ENCODE data around the gene ZNF507. TPM values are rescaled to one million over a fixed set of nuclear protein-coding genes. Genes with fewer than 3 reads are reported as not detected.

ZNF507 gene
- total RNA-seq, 2 experiments from 2014 or later, result 13.3 to 35.0 TPM

DNA sequence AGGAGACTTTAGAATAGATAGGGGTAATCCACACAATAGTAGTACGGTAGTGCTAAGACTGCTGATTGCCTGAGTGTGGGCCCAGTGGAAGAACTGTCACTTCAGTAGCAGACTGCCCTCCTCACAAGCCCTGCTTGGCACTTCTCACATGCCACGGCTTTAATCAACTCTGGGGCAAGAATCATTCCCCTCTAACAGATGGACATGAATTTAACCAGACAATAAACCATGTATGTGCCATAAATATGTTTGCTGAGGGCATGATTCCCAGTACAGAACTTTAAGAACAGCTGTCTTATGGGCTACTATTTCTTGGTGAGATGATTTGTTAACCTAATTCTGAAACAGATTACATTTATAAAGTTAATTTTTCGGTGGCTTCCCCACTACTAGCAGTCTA, 82.1 kb downstream of the ZNF507 start:
- POLR2A ChIA-PET, result interaction anchor here (0.6 kb wide), 1 partner anchor 17 kb away, joined by 3 read pairs; no protein-coding TSS in a partner anchor
- Histone ChIP-seq H3K4me2 (ENCODE audit: low read length) (no peak overlapping the region), H2AFZ (ENCODE audit: low read length) (no peak overlapping the region), H3K36me3 (ENCODE audit: insufficient read depth, low read length) (peaks cover 12% of the 10 kb centered on the region; the same call in 1 of the 2 replicates), H3K9me3 (ENCODE audit: low read length) (no peaks in the 10 kb centered on the region), H3K4me3 (ENCODE audit: low read depth, low read length, poor library complexity, severe bottlenecking) (no peak overlapping the region), H3K4me1 (ENCODE audit: insufficient read depth, low read length, poor library complexity, severe bottlenecking) (peaks cover 2% of the 10 kb centered on the region), H4K20me1 (ENCODE audit: insufficient read depth, low read length) (no peaks in the 10 kb centered on the region), H3K79me2 (ENCODE audit: insufficient read depth, low read depth, low read length) (no peaks in the 10 kb centered on the region), H3K9me2 (ENCODE audit: insufficient read depth, low read length) (no peaks in the 10 kb centered on the region), H3K27ac (ENCODE audit: low read depth, low read length, poor library complexity, severe bottlenecking) (no peak overlapping the region)
- intact Hi-C loops (cut with micrococcal nuclease; ENCODE audit: unreplicated experiment), result no loop called here
- TF ChIP-seq, protein P1, sequence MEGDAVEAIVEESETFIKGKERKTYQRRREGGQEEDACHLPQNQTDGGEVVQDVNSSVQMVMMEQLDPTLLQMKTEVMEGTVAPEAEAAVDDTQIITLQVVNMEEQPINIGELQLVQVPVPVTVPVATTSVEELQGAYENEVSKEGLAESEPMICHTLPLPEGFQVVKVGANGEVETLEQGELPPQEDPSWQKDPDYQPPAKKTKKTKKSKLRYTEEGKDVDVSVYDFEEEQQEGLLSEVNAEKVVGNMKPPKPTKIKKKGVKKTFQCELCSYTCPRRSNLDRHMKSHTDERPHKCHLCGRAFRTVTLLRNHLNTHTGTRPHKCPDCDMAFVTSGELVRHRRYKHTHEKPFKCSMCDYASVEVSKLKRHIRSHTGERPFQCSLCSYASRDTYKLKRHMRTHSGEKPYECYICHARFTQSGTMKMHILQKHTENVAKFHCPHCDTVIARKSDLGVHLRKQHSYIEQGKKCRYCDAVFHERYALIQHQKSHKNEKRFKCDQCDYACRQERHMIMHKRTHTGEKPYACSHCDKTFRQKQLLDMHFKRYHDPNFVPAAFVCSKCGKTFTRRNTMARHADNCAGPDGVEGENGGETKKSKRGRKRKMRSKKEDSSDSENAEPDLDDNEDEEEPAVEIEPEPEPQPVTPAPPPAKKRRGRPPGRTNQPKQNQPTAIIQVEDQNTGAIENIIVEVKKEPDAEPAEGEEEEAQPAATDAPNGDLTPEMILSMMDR (conservative IDR thresholded peaks at IDR 0.05; ENCODE audit: low read length), result no peak
- TF ChIP-seq EZH2phosphoT487 (IDR thresholded peaks at IDR 0.05; ENCODE audit: borderline replicate concordance, low read depth, low read length), result no peak
- no peak for DNase-seq (ENCODE audit: low spot score)
- BruUV-seq (replicated peaks), result no TSS peak
- CTCF ChIA-PET (ENCODE audit: unreplicated experiment), result no interaction called here

DNA sequence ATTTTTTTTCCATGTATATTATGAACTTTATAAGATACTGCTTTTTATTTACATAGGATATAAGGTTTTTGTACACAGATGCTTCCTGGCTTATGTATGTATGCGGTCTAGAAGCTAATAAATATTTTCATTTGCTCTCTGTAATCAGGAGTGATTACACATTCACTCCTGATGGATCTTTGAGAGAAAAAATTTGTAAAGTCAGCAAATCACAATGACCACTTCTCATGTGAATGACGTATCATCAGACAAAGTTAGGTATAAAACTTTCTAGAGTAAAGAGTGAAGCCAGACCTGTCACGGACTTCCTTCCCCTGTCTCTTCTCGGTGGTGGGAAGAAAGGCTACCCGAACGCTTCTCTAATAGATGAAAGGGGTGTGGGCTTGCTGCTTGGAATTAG, 91.3 kb downstream of the ZNF507 start:
- no peak for DNase-seq (ENCODE audit: low spot score)
- Histone ChIP-seq H3K9me2 (ENCODE audit: insufficient read depth, low read length) (no peaks in the 10 kb centered on the region), H2AFZ (ENCODE audit: low read length) (no peak overlapping the region), H3K4me2 (ENCODE audit: low read length) (no peak overlapping the region), H3K4me1 (ENCODE audit: insufficient read depth, low read length, poor library complexity, severe bottlenecking) (no peaks in the 10 kb centered on the region), H3K9me3 (ENCODE audit: low read length) (no peaks in the 10 kb centered on the region), H3K4me3 (ENCODE audit: low read depth, low read length, poor library complexity, severe bottlenecking) (no peak overlapping the region), H3K79me2 (ENCODE audit: insufficient read depth, low read depth, low read length) (no peaks in the 10 kb centered on the region), H3K27ac (ENCODE audit: low read depth, low read length, poor library complexity, severe bottlenecking) (no peak overlapping the region), H4K20me1 (ENCODE audit: insufficient read depth, low read length) (no peaks in the 10 kb centered on the region), H3K36me3 (ENCODE audit: insufficient read depth, low read length) (peaks cover 70% of the 10 kb centered on the region)
- intact Hi-C loops (cut with micrococcal nuclease; ENCODE audit: unreplicated experiment), result no loop called here
- TF ChIP-seq, protein P1 (conservative IDR thresholded peaks at IDR 0.05; ENCODE audit: low read length), result no peak
- no peak for TF ChIP-seq EZH2phosphoT487 (IDR thresholded peaks at IDR 0.05; ENCODE audit: borderline replicate concordance, low read depth, low read length)
- ChIA-PET POLR2A (interaction anchor here (0.6 to 0.7 kb wide), 2 partner anchors 124 to 603 kb away, joined by 3 read pairs; no protein-coding TSS in a partner anchor), CTCF (ENCODE audit: unreplicated experiment) (no interaction called here)
- BruUV-seq (replicated peaks), result no TSS peak

DNA sequence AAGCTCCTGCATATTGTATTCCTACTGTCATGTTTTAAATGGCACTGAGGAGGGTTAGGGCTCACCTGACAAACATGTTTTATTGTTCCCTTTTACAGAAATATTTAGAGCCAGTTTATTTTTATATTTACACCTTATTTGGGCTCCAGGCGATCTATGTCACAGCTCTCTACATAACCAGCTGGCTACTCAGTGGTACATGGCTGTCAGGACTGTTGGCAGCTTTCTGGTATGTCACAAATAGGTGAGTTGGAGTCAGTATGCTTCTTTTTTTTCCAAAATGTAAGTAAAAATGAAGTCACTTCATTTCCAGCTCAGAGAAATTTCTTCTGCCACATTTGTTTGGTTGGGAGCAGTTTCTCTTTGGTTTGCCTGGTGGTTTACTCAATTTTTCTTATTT, 91.7 kb downstream of the ZNF507 start:
- H3K36me3 ChIP-seq (ENCODE audit: insufficient read depth, low read length), result peaks cover 70% of the 10 kb centered on the region
- no peaks in the 10 kb centered on the region for H3K79me2 ChIP-seq (ENCODE audit: insufficient read depth, low read depth, low read length)
- intact Hi-C loops (cut with micrococcal nuclease; ENCODE audit: unreplicated experiment), result no loop called here
- H4K20me1 ChIP-seq (ENCODE audit: insufficient read depth, low read length), result no peaks in the 10 kb centered on the region
- H3K4me3 ChIP-seq (ENCODE audit: low read depth, low read length, poor library complexity, severe bottlenecking), result no peak overlapping the region
- POLR2A ChIA-PET, result interaction anchor here (0.6 kb wide), 1 partner anchor 19 kb away, joined by 6 read pairs; no protein-coding TSS in a partner anchor
- TF ChIP-seq EZH2phosphoT487 (IDR thresholded peaks at IDR 0.05; ENCODE audit: borderline replicate concordance, low read depth, low read length), result no peak
- TF ChIP-seq, protein P1 (conservative IDR thresholded peaks at IDR 0.05; ENCODE audit: low read length), result no peak
- DNase-seq (ENCODE audit: low spot score), result no peak
- H3K27ac ChIP-seq (ENCODE audit: low read depth, low read length, poor library complexity, severe bottlenecking), result no peak overlapping the region
- no peak overlapping the region for H3K4me2 ChIP-seq (ENCODE audit: low read length)
- CTCF ChIA-PET (ENCODE audit: unreplicated experiment), result no interaction called here
- H3K9me2 ChIP-seq (ENCODE audit: insufficient read depth, low read length), result no peaks in the 10 kb centered on the region
- no peaks in the 10 kb centered on the region for H3K9me3 ChIP-seq (ENCODE audit: low read length)
- no peak overlapping the region for H2AFZ ChIP-seq (ENCODE audit: low read length)
- no peaks in the 10 kb centered on the region for H3K4me1 ChIP-seq (ENCODE audit: insufficient read depth, low read length, poor library complexity, severe bottlenecking)
- no TSS peak for BruUV-seq (replicated peaks)

Other genes with a start within 250 kb of the ZNF507 start
- 31.3 and 42.0 TPM in 2 replicates for gene DPY19L3, start 60.2 kb downstream of the ZNF507 start, total RNA-seq (2014; rRNA removed; shearing (Covaris generic))
- gene DPY19L3, start 60.2 kb downstream of the ZNF507 start, total RNA-seq (2022), result 39.0 and 42.2 TPM in 2 replicates
- 162 and 200 TPM in 2 replicates for gene PDCD5, start 235.6 kb downstream of the ZNF507 start, total RNA-seq (2014; rRNA removed; shearing (Covaris generic))
- 170 and 186 TPM in 2 replicates for gene PDCD5, start 235.6 kb downstream of the ZNF507 start, total RNA-seq (2022)

All from OCI-LY7 (cell line).